Fibroblast of mammary gland (primary cell): ENCODE results near the gene MESP1.
A peak's percentile ranks its signal among the peaks of the same experiment; 100 is the strongest.

Source experiments
- DNase-seq: peaks from one replicate; pipeline ENCODE4 v3.0.0-alpha.2; 2010; ENCODE audit warnings: low read depth
- H3K4me3 ChIP-seq: 2 replicates; pipeline ENCODE4 v1.5.1; 2011; ENCODE audit warnings: low read depth, mild to moderate bottlenecking, low read length, moderate library complexity; ENCODE audit not compliant: control insufficient read depth
- TF ChIP-seq, protein P1 (sequence below): conservative IDR thresholded peaks from 2 replicates; pipeline ENCODE4 v1.5.1; 2011; ENCODE audit warnings: low read depth, low read length, inconsistent platforms; ENCODE audit not compliant: control insufficient read depth, insufficient read depth

MESP1 gene

GRCh38 chr15:89767411-89767915 lies 16.4 kb upstream of the MESP1 start:
- DNase-seq: no peak
- TF ChIP-seq, protein P1, sequence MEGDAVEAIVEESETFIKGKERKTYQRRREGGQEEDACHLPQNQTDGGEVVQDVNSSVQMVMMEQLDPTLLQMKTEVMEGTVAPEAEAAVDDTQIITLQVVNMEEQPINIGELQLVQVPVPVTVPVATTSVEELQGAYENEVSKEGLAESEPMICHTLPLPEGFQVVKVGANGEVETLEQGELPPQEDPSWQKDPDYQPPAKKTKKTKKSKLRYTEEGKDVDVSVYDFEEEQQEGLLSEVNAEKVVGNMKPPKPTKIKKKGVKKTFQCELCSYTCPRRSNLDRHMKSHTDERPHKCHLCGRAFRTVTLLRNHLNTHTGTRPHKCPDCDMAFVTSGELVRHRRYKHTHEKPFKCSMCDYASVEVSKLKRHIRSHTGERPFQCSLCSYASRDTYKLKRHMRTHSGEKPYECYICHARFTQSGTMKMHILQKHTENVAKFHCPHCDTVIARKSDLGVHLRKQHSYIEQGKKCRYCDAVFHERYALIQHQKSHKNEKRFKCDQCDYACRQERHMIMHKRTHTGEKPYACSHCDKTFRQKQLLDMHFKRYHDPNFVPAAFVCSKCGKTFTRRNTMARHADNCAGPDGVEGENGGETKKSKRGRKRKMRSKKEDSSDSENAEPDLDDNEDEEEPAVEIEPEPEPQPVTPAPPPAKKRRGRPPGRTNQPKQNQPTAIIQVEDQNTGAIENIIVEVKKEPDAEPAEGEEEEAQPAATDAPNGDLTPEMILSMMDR: no peak
- H3K4me3 ChIP-seq: no peak overlapping the region

- no peak overlapping the region for H3K4me3 ChIP-seq
- DNase-seq: no peak
- TF ChIP-seq, protein P1: no peak
Observed at GRCh38 chr15:89766357-89767311, 15.6 kb upstream of the MESP1 start.

DNA sequence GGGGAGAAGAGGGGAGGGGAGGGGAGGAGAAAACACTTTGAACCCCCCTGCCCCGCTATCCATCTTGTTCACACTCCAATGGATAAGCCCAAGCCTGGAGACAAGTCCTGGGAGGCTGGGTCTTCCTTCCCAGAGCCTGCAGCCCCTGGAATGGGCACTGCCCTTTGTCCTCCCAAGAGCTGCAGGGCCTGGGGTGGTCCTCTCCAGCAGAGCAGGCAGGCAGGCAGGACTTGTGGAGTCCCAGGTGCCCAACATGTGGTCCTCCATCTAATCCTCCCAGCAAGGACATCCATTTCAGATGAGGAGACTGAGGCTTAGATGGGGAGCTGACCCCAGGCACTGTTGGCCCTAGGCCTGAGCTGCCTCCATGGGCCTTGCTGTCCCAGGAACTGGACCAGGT lies 14.6 kb upstream of the MESP1 start:
- H3K4me3 ChIP-seq: no peak overlapping the region
- no peak for DNase-seq
- TF ChIP-seq, protein P1: no peak

- DNase-seq: no peak
- no peak overlapping the region for H3K4me3 ChIP-seq
- TF ChIP-seq, protein P1: no peak
Observed at GRCh38 chr15:89761929-89762328, 10.9 kb upstream of the MESP1 start.

- TF ChIP-seq, protein P1: no peak
- no peak overlapping the region for H3K4me3 ChIP-seq
- DNase-seq: no peak
Observed at GRCh38 chr15:89761009-89761831, 10.2 kb upstream of the MESP1 start.

- H3K4me3 ChIP-seq: no peak overlapping the region
- peak; percentile 67 for DNase-seq
- TF ChIP-seq, protein P1: peak; percentile 98
Observed at GRCh38 chr15:89760303-89761008, 9.4 kb upstream of the MESP1 start.
